Thoracic aorta (tissue), 2 donors: ENCODE measurements around the gene ATP6V1F. TPM values are rescaled to one million over a fixed set of nuclear protein-coding genes. Genes with fewer than 3 reads are reported as not detected.

Experiments used
- ATAC-seq: fragments of 150-250 bp; one replicate; pipeline ENCODE4 v1.8.0; 2017; ENCODE audit warnings: low read depth; ENCODE audit not compliant: insufficient number of reproducible peaks, low FRiP score
- DNase-seq: peaks from one replicate; pipeline ENCODE4 v3.0.0-alpha.2; 2020; ENCODE audit warnings: low spot score
- H3K27ac ChIP-seq, 2 donors: fragments of 200-600 bp; sonication (generic); 1 replicate in 1 of 2; 2 replicates in 1 of 2; pipeline ENCODE4 v1.5.1; 2016; ENCODE audit warnings: mild to moderate bottlenecking in 2 of 2, moderate library complexity in 2 of 2
- H3K27me3 ChIP-seq: fragments of 200-600 bp; sonication (generic); replicated peaks from 2 replicates; pipeline ENCODE4 v1.6.0; 2016; ENCODE audit warnings: mild to moderate bottlenecking; ENCODE audit not compliant: insufficient read depth
- H3K36me3 ChIP-seq: fragments of 200-600 bp; sonication (generic); one replicate; pipeline ENCODE4 v1.5.1; 2016
- H3K4me1 ChIP-seq, 2 donors: fragments of 200-600 bp; sonication (generic); 1 replicate in 1 of 2; 2 replicates in 1 of 2; pipeline versions ENCODE4 v1.5.1 to v1.6.0; 2016; ENCODE audit warnings: low read depth in 2 of 2, mild to moderate bottlenecking in 1 of 2; ENCODE audit not compliant: control insufficient read depth in 1 of 2
- H3K4me3 ChIP-seq: fragments of 200-600 bp; sonication (generic); 2 replicates; pipeline ENCODE4 v1.5.1; 2016; ENCODE audit warnings: mild to moderate bottlenecking
- H3K9me3 ChIP-seq: fragments of 200-600 bp; sonication (generic); 2 replicates; pipeline ENCODE4 v1.5.1; 2016
- CTCF ChIP-seq: fragments of 200-600 bp; sonication (generic); IDR thresholded peaks from one replicate; pipeline ENCODE4 v1.5.1; 2019; ENCODE audit warnings: antibody characterized with exemption
- total RNA-seq, 2 donors: library from RNA; depleted of rRNA; stranded (reverse); fragments of >200 nt; gene quantifications; one replicate each; pipeline versions ENCODE4 v1.1.0 to v1.2.3, GENCODE V29; 2016

Gene ATP6V1F
- total RNA-seq, 2 donors from 2014 or later, result 73.6 to 96.0 TPM

DNA sequence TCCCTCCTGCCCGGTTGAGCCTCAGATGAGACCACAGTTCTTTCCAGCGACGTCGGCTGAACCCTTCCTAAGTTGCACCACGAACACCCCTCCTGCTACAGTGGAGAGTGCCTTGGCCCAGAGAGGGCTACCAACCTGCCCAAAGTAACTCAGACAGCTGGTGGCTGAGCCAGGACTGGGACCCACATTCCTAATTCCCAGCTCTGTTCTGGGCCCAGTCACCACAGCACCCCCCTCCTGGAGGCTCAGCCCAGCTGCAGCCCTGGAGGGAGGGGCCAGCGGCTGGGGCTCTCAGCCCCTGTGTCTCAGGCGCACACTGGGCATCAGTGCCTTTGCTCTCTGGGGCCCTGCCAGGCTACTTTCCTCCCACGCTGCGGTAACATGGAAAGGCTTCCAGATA lies 10.6 kb downstream of the ATP6V1F start:
- no peak overlapping the region for H3K4me3 ChIP-seq
- no peak for DNase-seq
- ATAC-seq, result no peak
- H3K36me3 ChIP-seq, result no peaks in the 10 kb centered on the region
- no peak for TF ChIP-seq CTCF
- H3K9me3 ChIP-seq, result no peaks in the 10 kb centered on the region
- no peak overlapping the region for H3K27ac ChIP-seq
- H3K4me1 ChIP-seq, result peaks cover 3 to 16% of the 10 kb centered on the region in 2 donors
- H3K27me3 ChIP-seq, result no peaks in the 10 kb centered on the region

DNA sequence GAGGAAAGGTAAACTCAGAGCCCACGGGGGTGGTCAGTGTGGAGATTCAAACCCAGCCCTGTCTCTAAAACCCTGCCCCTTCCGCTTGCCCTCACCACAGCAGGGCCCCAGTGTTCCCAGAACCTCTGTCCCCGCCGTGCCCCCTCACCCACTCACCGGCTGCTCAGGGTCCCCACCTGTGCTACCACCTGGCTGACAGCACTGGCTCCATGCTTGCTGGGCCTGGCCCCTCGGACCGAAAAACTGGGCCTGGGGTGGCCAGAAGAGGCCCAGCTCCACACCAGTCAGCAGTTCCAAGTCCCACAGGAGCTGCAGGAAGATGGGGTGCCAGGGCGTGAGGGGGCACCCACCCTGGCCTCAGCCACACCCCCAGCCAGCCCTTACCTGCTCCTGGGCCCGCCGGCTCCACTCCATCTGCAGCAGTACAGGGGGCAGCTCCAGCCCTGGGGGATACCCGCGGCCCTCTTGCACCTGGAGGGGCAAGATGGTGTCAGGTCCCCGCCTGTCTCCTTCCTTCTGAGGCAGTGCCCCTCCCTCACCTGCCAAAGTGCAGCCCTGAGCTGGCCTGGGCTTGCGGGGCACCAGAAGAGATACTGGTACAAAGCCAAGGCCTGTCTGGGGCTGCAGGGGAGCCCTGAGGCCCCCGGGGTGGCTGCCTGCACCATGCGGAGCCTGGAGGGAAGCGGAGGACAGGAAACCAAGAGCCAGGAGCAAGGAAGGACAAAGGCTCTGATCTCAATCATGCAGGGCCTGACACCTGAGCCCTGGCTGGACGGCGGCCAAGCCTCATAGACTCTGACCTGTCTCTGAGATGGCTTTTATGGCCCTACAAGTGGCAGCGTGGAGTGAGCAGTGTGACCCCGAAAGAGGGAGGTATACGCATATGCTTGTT lies 11.7 kb downstream of the ATP6V1F start:
- DNase-seq (no peak), ATAC-seq (no peak)
- no peak overlapping the region for H3K4me3 ChIP-seq
- no peak for TF ChIP-seq CTCF
- H3K4me1 ChIP-seq, result peaks cover 3 to 7% of the 10 kb centered on the region in 2 donors
- H3K27me3 ChIP-seq, result no peaks in the 10 kb centered on the region
- H3K36me3 ChIP-seq, result no peaks in the 10 kb centered on the region
- H3K27ac ChIP-seq, result no peak overlapping the region
- no peaks in the 10 kb centered on the region for H3K9me3 ChIP-seq

GRCh38 chr7:128875523-128875948 lies 12.9 kb downstream of the ATP6V1F start:
- TF ChIP-seq CTCF, result no peak
- H3K4me3 ChIP-seq, result no peak overlapping the region
- H3K27me3 ChIP-seq, result no peaks in the 10 kb centered on the region
- no peaks in the 10 kb centered on the region for H3K9me3 ChIP-seq
- ATAC-seq (no peak), DNase-seq (no peak)
- no peak overlapping the region for H3K27ac ChIP-seq
- H3K4me1 ChIP-seq, result no peaks in the 10 kb centered on the region
- H3K36me3 ChIP-seq, result no peaks in the 10 kb centered on the region

- TF ChIP-seq CTCF, result no peak
- Histone ChIP-seq H3K9me3 (no peaks in the 10 kb centered on the region), H3K27ac (no peak overlapping the region), H3K36me3 (no peaks in the 10 kb centered on the region), H3K27me3 (no peaks in the 10 kb centered on the region), H3K4me1 (no peaks in the 10 kb centered on the region), H3K4me3 (no peak overlapping the region)
- ATAC-seq, result no peak
- no peak for DNase-seq
Measured at GRCh38 chr7:128876127-128876526, 13.5 kb downstream of the ATP6V1F start.

DNA sequence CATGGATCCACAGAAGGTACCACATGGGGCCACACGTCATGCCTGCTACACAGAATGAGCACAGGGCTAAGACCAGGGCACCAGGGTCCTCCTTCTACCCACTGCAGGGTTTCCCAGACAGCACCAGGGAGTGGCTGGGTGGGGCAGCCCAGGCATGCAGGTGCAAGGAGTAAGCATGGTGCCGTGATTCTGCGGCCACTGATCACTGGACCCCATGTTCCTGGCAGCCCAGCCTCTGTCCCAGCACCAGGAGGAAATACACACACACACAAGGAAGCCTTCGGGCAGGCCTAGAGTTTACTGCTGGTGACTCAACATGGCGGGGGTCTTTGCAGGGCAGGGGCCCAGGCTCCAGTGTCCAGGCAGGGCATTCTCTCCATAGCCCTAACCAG lies 13.9 kb downstream of the ATP6V1F start:
- TF ChIP-seq CTCF, result no peak
- DNase-seq (no peak), ATAC-seq (no peak)
- H3K9me3 ChIP-seq, result no peaks in the 10 kb centered on the region
- no peaks in the 10 kb centered on the region for H3K4me1 ChIP-seq
- no peaks in the 10 kb centered on the region for H3K36me3 ChIP-seq
- no peaks in the 10 kb centered on the region for H3K27me3 ChIP-seq
- H3K27ac ChIP-seq, result no peak overlapping the region
- no peak overlapping the region for H3K4me3 ChIP-seq
